Stimulated activated CD4-positive, alpha-beta T cell treated with anti-CD3 and anti-CD28 coated beads, Interleukin-2, amount 100 ng/mL, for 4 hours (primary cell): ENCODE data around the gene RAB11FIP4.

Experiments
- DNase-seq: peaks from one replicate; pipeline ENCODE4 v3.0.0-alpha.2; 2020; ENCODE audit warnings: low read depth

The RAB11FIP4 gene

GRCh38 chr17:31549121-31549524, 157.6 kb downstream of the RAB11FIP4 start:
- no peak for DNase-seq

DNA sequence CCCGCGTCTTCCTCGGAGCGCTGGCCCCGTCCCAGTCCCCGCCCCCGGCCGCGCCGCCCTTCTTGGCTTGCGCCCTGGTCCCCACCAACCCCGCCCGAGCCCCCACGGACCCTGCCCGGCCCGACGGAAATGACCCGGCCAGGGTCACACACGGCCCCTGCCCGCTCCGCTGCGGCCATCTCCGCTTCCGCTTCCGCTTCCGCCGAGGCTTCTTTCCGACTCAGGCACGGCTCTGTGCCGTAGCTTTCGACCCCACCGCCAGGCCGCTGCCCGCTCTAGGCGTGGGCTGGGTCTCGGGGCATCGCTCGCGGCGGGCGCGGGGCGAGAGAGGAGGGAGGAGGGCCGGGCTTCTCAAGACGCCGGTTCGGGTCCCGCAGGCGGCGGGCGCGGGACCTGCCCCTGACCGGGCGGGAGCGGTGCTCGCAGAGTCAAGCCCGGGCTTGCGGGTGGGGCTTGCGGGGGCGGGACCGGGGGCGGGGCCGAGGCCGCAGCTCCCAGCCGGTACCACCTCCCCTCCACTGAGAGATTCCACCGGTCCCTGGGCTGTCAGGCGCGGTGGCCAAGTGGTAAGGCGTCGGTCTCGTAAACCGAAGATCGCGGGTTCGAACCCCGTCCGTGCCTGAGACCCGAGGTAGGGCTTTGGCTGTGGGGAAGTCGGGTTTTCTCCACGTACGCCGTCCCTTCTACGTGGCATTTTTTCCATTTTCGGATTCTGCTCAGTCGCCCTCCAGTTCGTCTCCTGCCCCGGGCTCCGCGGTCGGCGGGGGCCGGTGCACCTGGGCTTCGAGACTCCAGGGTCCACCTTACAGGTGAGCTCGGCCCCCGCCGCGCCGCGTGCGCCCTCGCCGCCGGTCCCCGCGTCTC, 158.3 kb downstream of the RAB11FIP4 start:
- peak; percentile 90 for DNase-seq

DNA sequence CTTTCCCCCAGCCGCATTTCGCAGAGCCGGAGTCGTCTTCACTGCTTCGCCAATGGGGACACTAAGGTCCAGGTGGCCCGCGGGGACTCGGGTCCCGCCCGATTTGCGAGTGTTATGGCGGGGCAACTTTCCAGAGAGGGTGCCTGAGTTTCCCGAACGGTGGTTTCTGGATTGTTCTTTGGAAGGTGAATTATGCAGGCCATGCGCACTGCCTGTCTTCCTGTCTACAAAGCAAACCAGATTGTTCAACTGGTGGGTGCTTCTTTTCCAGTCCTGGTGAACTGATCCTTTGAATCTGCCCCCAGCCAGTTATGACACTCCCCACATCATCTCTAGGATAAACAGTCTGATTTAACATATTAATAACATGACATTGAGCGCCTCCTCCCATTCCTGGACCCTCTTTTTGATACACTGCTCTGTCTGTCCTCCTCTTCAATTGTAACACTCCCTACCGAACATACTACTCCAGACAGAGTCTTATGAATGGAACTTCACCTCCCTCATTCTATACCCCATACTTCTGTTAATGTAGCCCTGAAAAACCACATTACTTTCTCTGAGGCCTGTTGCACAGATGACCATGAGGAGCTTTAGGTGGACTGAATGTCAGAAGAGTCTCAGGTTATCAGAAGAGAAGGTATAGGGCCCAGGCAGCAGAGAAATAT, 159.0 kb downstream of the RAB11FIP4 start:
- DNase-seq: no peak

- no peak for DNase-seq
These were observed 161.1 kb downstream of the RAB11FIP4 start for GRCh38 chr17:31552568-31552967.

DNA sequence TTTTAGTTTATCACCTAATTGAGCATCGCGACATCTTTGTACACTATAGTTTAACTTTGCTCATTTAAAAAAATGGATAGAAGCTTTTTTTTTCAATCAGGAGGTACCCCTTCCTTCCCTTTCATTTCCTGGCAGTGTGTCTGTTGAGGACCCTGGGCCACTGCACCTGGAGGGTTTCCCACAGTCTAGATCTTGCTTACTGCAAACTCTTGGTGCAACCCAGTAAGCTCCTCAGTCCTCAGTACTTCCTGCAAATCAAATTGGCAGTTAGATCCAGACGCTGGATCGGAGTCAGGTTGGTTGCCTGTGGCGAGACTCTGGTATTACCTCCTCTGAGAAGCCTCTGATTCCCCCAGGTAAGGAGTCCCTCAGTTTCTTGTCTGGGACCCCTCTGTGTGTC, 162.0 kb downstream of the RAB11FIP4 start:
- DNase-seq: no peak

DNA sequence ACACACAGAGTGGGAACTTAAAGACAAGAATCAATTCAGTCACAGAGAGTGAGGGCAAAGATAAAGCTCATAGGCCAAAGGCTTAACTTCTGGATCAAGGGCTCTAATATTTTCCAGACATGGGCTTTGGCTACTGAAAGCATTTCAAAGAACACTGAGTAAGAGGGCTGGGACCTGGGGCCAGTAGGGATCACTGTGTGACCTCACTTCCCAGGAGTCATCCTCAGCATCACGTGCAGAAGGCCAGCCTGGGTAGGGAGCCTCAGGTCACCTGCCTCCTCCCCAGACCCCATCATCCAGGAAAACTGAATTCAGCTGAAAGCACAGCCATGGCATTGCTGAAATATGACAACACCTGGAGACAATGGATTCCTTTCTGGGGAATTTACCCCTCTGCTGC, 163.5 kb downstream of the RAB11FIP4 start:
- no peak for DNase-seq

DNA sequence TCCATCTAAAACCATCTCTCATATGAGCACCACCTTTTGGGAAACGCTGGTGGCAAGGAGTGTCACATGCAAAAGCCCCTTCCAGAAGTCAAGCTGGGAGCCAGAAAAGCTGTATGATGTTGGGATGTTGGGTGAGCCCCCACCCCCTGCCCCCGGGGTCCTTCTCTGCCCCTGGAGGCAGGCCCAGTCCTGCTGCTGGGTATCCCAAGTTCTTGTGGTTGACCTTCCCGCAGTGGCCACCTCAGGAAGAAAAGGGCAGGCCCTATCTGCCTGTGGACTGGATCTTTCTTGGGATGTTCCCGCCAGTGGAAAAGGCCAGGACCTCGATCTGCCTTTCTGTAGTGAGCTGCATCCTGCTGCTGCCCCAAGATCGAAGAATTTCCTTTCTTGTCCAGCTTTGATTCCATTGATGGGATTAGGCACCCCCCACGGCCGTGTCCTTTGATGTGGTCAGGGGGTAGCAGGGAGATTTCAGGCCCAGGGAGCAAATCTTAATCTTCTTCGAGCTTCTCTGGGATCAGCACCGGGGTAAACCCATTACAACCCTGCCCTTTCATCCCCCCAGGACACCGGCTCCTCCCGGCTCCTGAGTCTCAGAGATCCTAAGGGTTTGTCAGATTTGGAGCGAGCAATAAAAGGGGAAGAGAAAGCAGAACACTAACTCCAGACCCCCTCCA, 165.6 kb downstream of the RAB11FIP4 start:
- DNase-seq: no peak

DNA sequence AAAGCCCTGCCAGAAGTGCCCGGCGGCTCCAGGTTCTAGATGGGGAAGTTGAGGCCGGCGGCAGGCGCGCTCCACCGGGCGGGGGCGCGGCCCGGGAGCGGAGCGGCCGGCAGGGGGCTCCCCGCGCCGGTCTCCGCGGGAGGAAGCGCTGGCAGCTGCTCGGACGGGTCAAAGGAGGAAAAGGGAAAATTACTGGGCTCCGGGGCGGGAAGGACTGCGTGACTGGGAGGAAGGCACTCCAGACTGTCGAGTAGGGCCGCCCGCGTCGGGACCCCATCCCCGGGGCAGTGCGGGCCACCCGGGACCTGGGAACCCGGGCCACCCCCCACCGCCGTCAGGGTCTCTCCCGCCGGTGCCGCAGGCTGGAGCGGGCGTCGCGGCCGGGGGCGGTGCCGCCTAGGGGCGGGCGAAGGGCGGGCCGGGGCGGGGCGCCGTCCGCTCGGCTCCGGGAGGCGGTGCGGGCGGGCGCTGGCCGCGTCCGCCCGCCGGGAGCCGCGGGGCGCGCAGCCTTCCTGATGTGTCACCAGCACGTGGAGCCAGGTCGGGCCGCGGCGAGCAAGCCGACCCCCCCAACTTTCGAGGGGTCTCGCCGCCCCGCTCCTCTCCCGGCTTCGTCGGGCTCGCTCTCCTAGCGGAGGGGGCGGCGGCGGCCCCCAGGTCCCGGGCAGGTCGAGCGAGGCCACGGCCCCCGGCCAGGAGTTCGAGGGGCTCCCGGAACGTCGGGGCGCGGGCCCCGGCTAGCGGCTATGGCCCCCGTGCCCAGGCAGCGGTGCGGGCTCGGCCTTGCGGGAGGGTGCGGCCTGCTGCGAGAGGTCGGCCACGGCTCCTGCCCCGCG, 167.5 kb downstream of the RAB11FIP4 start:
- DNase-seq: peak; percentile 47

GRCh38 chr17:31559584-31560501, 168.4 kb downstream of the RAB11FIP4 start:
- no peak for DNase-seq

DNA sequence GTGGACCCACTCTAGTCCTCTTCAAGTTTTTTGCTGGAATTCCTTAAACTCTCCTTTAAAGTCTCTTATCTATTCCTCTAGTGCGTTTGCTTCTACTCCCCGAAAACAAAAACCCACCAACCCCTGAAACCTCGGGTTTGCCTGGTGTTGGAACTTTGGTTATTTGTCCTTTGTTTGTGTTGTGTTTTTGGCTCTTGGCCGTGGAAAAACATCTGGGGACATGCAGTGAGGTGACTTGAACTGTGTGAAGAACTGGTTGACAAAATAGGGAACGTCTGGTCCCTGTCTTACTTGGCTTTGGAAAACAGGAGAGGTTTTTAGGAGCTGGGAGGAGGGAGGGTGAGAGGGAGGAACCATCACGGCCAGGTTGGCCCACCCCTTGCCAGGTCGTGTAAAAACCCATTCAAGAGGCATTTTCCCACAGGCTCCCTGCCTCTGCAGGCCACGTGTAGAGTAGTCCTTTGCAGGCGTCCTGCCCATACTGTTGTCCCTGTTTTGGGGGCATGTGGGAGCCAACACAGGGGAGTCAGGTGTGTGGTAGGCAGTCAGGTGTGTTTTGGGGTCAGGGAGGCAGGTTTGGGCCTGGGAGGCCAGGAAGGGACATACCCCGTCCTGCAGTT, 169.3 kb downstream of the RAB11FIP4 start:
- DNase-seq: no peak

DNA sequence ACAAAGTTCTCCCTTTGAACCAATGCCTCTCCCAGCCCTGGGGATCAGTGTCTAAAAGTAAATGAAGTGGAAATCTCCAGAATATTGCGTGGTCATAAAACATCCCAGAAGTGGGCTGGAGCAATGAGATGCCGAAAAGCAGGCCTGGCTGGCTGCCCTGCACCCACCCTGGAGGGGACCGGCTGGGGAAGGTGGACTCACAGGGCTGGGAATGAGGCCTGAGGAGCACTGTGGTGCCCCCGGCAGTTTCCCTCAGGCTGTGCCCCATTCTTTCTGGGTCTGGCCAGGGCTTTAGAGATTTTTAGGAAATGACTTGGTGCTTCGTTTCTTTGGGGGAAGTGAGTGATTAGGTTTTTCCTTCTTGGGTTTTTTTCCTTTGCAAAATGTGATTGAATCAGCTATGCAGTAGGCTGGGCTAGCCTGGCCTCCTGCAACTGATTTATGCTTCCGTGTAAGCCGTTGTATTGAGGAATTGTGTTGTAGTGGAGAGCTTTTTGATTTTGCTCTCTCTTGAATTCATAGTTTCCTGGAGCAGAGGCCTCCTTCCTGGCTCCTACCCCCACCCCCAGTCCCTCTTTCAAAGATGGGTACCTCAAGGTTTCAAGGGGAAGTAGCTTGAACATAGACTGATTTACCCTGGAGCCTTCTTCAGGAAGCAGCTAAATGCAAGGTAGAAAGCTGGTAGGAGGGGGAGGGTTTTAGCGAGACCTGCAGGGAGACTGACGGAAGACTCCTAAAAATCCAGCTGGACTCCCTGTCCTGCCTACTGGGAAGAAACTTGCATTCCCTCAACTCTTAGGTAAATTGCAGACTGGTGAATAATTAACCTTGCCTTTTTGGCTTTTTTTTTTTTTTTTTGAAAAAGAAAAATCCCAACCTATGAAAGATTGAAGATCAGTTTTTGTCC, 170.2 kb downstream of the RAB11FIP4 start:
- DNase-seq: no peak

GRCh38 chr17:31562376-31562840, 170.9 kb downstream of the RAB11FIP4 start:
- no peak for DNase-seq

GRCh38 chr17:31564291-31564690, 172.8 kb downstream of the RAB11FIP4 start:
- DNase-seq: no peak

DNA sequence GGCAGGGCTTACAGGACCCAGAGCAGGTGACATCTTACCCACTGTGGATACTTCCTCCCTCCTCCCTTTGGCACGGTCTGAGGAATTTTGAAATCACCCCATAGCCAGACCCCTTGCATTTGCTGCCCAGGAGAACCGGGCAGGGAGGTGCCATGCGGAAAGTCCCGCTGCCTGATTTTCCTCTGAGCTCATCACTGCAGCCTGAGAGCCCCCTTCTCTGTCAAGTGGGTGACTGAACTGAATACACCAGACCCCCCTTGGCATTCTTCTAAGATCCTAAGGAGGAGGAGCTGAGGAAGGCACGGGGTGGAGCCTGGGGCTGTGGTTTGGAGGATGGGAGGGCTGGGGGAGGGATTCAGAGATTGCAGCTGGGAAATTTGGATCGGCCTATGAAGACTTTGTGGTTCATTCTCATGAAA, 173.4 kb downstream of the RAB11FIP4 start:
- DNase-seq: no peak

GRCh38 chr17:31565652-31566051, 174.2 kb downstream of the RAB11FIP4 start:
- DNase-seq: no peak

GRCh38 chr17:31566247-31566991, 174.9 kb downstream of the RAB11FIP4 start:
- no peak for DNase-seq

DNA sequence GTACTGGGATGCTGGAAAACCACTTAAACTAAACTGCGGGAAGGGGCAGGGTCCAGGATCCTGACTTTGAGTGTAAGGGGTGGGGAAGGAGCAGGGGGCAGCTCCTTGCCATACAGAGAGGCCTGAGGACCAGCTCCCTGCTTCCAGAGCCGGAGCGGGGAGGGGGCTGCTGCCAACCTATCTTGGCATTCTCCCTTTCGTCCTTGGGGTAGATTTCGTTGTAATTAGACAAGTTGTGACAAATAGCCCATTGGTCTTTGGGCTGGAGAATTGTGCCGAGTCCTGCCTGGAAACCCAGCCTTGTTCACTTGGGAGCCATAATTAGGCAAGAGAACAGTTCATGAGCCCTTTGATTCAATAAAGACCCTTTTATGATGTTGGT, 175.5 kb downstream of the RAB11FIP4 start:
- DNase-seq: no peak

DNA sequence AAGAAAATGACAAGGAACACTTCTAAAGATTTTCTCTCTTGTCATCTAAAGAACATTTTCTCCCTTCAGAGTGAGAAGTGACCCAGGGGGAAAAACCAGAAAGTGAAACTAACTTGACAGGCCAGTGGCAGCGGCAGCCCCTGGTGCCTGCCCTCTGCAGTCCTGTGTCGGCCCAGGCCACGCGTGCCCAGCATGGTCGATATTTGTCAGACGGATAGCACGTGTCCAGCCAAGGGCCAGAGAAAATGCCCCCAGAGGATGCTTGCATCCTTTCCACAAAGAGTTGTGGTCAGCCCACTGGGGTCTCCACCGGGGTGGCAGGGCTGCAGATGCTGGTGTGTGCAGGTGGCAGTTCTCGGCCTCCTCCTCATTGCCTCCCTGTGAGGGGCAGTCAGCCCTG, 176.6 kb downstream of the RAB11FIP4 start:
- DNase-seq: no peak

DNA sequence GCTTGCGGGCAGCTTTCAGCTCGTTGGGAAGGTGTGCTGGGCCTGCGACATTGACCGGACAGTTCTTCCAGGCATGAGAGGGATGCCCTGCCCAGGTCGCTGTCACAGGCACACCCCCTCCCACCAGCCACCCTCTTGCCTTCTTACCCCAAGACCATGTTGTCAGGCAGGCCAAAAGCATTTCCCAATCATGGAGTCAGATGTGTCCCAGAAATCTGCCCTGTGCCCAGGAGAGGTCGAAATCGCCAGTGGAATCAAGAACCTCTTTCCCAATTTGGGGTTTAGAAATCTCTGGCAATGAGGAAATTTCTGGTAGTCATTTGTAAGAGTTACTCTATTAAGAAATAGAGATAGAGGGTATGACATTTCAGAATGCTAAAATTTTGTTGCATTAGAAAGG, 177.1 kb downstream of the RAB11FIP4 start:
- no peak for DNase-seq
